Endothelial cell of umbilical vein (primary cell): Measurements from ENCODE around the gene NEK2. TPM values are rescaled to one million over a fixed set of nuclear protein-coding genes. Genes with fewer than 3 reads are reported as not detected.

Experiments
- BruUV-seq: library from RNA; stranded (reverse); fragments of 400-500 nt; replicated peaks from 2 replicates; lab custom pipeline; 2021; lab: Mats Ljungman, UMichigan
- CTCF ChIA-PET: fragments of 300-600, 350-600 bp; sonication (Branson Sonifier 250); formaldehyde crosslinking; loops from one replicate; lab custom pipeline; 2021; ENCODE audit warnings: antibody characterized with exemption, inconsistent platforms; lab: Charles Lee
- POLR2A ChIA-PET: fragments of 300-600, 350-600 bp; sonication (Branson Sonifier 250); formaldehyde crosslinking; loops from one replicate; lab custom pipeline; 2021; ENCODE audit warnings: antibody characterized with exemption, inconsistent platforms; lab: Charles Lee
- DNase-seq: peaks from one replicate; pipeline ENCODE4 v3.0.0-alpha.2; 2011; ENCODE audit warnings: low read depth, low spot score
- FAIRE-seq: peaks from 2 replicates; lab custom pipeline; 2011; peaks lifted over from hg19 to GRCh38; lab: Jason Lieb, UNC
- H2AFZ ChIP-seq: 2 replicates; pipeline ENCODE4 v1.6.0; 2012; ENCODE audit warnings: low read depth, low read length, control low read depth, inconsistent platforms
- H3K27ac ChIP-seq: 2 replicates; pipeline ENCODE4 v1.5.1; 2011; ENCODE audit warnings: low read depth, mild to moderate bottlenecking, control low read depth, low read length, moderate library complexity; ENCODE audit not compliant: insufficient read depth
- H3K27me3 ChIP-seq, 2 experiments: 2 replicates each; pipeline versions ENCODE4 v1.6.0 to v1.6.1; 2011; ENCODE audit warnings: low read length in 2 of 2, mixed read lengths in 1 of 2; ENCODE audit not compliant: control insufficient read depth in 2 of 2, insufficient read depth in 2 of 2
- H3K36me3 ChIP-seq, 2 experiments: 2 replicates in 1 of 2; 3 replicates in 1 of 2; pipeline ENCODE4 v1.5.1; 2011; ENCODE audit warnings: low read length in 2 of 2, mild to moderate bottlenecking in 1 of 2, moderate library complexity in 1 of 2; ENCODE audit not compliant: control insufficient read depth in 2 of 2, insufficient read depth in 2 of 2; ENCODE audit errors: extremely low read depth in 1 of 2
- H3K4me1 ChIP-seq: 3 replicates; pipeline ENCODE4 v1.5.1; 2011; ENCODE audit warnings: mild to moderate bottlenecking, low read length; ENCODE audit not compliant: control insufficient read depth, insufficient read depth; ENCODE audit errors: extremely low read depth
- H3K4me2 ChIP-seq: 2 replicates; pipeline ENCODE4 v1.6.1; 2011; ENCODE audit warnings: low read length, control low read depth, mixed read lengths; ENCODE audit not compliant: insufficient read depth
- H3K4me3 ChIP-seq, 3 experiments: fragments of 200-600 bp in 1 of 3; sonication (generic), shearing (Covaris generic) in 1 of 3; replicated peaks in 1 of 3; 2 replicates each; pipeline ENCODE4 v1.5.1; 2011 to 2016; ENCODE audit warnings: control low read depth in 3 of 3, low read length in 3 of 3, mild to moderate bottlenecking in 2 of 3, inconsistent platforms in 1 of 3, low read depth in 1 of 3, moderate library complexity in 1 of 3; ENCODE audit not compliant: insufficient read depth in 1 of 3
- H3K79me2 ChIP-seq: 2 replicates; pipeline ENCODE4 v1.6.0; 2012; ENCODE audit warnings: low read length, inconsistent platforms; ENCODE audit not compliant: control insufficient read depth, insufficient read depth
- H3K9ac ChIP-seq: replicated peaks from 2 replicates; pipeline ENCODE3; 2011; ENCODE audit warnings: low read length, control low read depth; ENCODE audit not compliant: insufficient read depth; ENCODE audit errors: extremely low read depth
- H3K9me1 ChIP-seq: replicated peaks from 3 replicates; pipeline ENCODE4 v1.6.0; 2011; ENCODE audit warnings: mild to moderate bottlenecking, low read length; ENCODE audit not compliant: control insufficient read depth, insufficient read depth; ENCODE audit errors: extremely low read depth
- H3K9me3 ChIP-seq: replicated peaks from 2 replicates; pipeline ENCODE4 v1.5.1; 2012; ENCODE audit warnings: low read length, inconsistent platforms; ENCODE audit not compliant: control insufficient read depth, insufficient read depth
- H4K20me1 ChIP-seq: replicated peaks from 2 replicates; pipeline ENCODE3; 2011; ENCODE audit warnings: mild to moderate bottlenecking, low read length; ENCODE audit not compliant: control insufficient read depth, insufficient read depth; ENCODE audit errors: extremely low read depth
- CTCF ChIP-seq, 2 donors: IDR thresholded peaks; 1 replicate in 1 of 2; 2 replicates in 1 of 2; pipeline ENCODE4 v1.5.1; 2011; ENCODE audit warnings: low read length in 2 of 2, mild to moderate bottlenecking in 2 of 2, moderate library complexity in 2 of 2, control low read depth in 1 of 2, inconsistent platforms in 1 of 2, low read depth in 1 of 2; ENCODE audit not compliant: insufficient read depth in 1 of 2; ENCODE audit errors: extremely low read depth in 1 of 2
- EZH2 ChIP-seq: IDR thresholded peaks from 2 replicates; pipeline ENCODE4 v1.6.1; 2012; ENCODE audit warnings: borderline replicate concordance, low read depth, mild to moderate bottlenecking, moderate library complexity, low read length, inconsistent platforms; ENCODE audit not compliant: severe bottlenecking
- FOS ChIP-seq: IDR thresholded peaks from 2 replicates; pipeline ENCODE4 v1.6.1; 2011; ENCODE audit warnings: mild to moderate bottlenecking, low read length, moderate library complexity, borderline replicate concordance; ENCODE audit not compliant: insufficient read depth
- GATA2 ChIP-seq: IDR thresholded peaks from 2 replicates; pipeline ENCODE4 v1.7.0; 2011; ENCODE audit warnings: low read depth, mild to moderate bottlenecking, moderate library complexity, mixed read lengths, low read length; ENCODE audit not compliant: insufficient read length, insufficient read depth
- JUN ChIP-seq: IDR thresholded peaks from 2 replicates; pipeline ENCODE4 v1.6.1; 2011; ENCODE audit warnings: borderline replicate concordance, low read depth; ENCODE audit not compliant: insufficient read length, insufficient read depth
- MAX ChIP-seq: IDR thresholded peaks from 2 replicates; pipeline ENCODE4 v1.6.1; 2011; ENCODE audit not compliant: insufficient read depth, insufficient read length
- MYC ChIP-seq: IDR thresholded peaks from one replicate; pipeline ENCODE4 v1.6.1; 2011; ENCODE audit warnings: mild to moderate bottlenecking, low read depth, low read length
- POLR2A ChIP-seq: IDR thresholded peaks from 2 replicates; pipeline ENCODE4 v1.6.1; 2012; ENCODE audit warnings: low read depth, mild to moderate bottlenecking, control low read depth, low read length
- POLR2AphosphoS5 ChIP-seq: IDR thresholded peaks from 2 replicates; pipeline ENCODE4 v1.6.1; 2012; ENCODE audit warnings: low read depth, mild to moderate bottlenecking, control low read depth, low read length, moderate library complexity; ENCODE audit not compliant: insufficient read depth
- dilution Hi-C: fragments of 300-500 bp; cut with MboI; formaldehyde crosslinking; loops from one replicate; pipeline ENCODE4 v1.15.0; 2019; ENCODE audit warnings: low sequenced_read_pairs; ENCODE audit not compliant: extremely low pct_ligation_motif_present
- intact Hi-C: fragments of 100-400 bp; cut with micrococcal nuclease; formaldehyde crosslinking; loops from one replicate; pipeline ENCODE4 v1.10.0; 2022
- polyA plus RNA-seq, 4 experiments: library from polyadenylated mRNA; depleted of rRNA in 3 of 4; stranded (reverse) in 3 of 4; unstranded in 1 of 4; fragments of >200 nt; gene quantifications; 2 replicates each; pipeline versions ENCODE4 v1.2.1 to v1.2.3, GENCODE V29; 2011 to 2012; ENCODE audit warnings: missing spikeins in 1 of 4
- total RNA-seq: library from RNA; stranded (reverse); gene quantifications from 2 replicates; pipeline ENCODE4 v1.2.3, GENCODE V29; 2021

Gene NEK2
- total and polyA plus RNA-seq, 2 donors (not counting 3 experiments of a cell fraction or from before 2014, with no cell fraction given) = 6.6 to 19.0 TPM

GRCh38 chr1:211631168-211631567, 44.3 kb downstream of the NEK2 start:
- intact Hi-C loops = no loop called here
- Histone ChIP-seq H3K27ac (no peak overlapping the region), H3K4me2 (no peak overlapping the region), H3K4me3 (no peak overlapping the region), H3K9me3 (no peaks in the 10 kb centered on the region), H3K9ac (no peak overlapping the region), H3K9me1 (no peaks in the 10 kb centered on the region), H2AFZ (no peak overlapping the region), H4K20me1 (no peaks in the 10 kb centered on the region), H3K36me3 (no peaks in the 10 kb centered on the region), H3K27me3 (no peaks in the 10 kb centered on the region), H3K79me2 (no peaks in the 10 kb centered on the region), H3K4me1 (no peaks in the 10 kb centered on the region)
- no TSS peak for BruUV-seq
- DNase-seq = no peak
- FAIRE-seq = no peak
- POLR2A ChIA-PET = interaction anchor here (0.5 kb wide), 1 partner anchor 322 kb away, joined by 3 read pairs; no protein-coding TSS in a partner anchor
- CTCF ChIA-PET = interaction anchor here (0.9 to 1.7 kb wide), 5 partner anchors 9 to 404 kb away, joined by 3 to 5 read pairs (median 3); partner anchors contain the start of gene SLC30A1
- TF ChIP-seq FOS (no peak), POLR2A (no peak), MYC (no peak), CTCF (IDR thresholded peaks at IDR 0.05; ENCODE audit: extremely low read depth in 1 of 2, insufficient read depth in 1 of 2, low read depth in 1 of 2, low read length in 2 of 2) (no peak), MAX (no peak), EZH2 (no peak), POLR2AphosphoS5 (no peak), GATA2 (no peak), JUN (no peak)
- dilution Hi-C loops = no loop called here
